Testis (tissue), 2 donors: ENCODE results near the gene TRPM2.

ENCODE experiments used
- POLR2A ChIP-seq: fragments of 450-650 bp; IDR thresholded peaks from one replicate; pipeline ENCODE4 v1.6.1; 2017; ENCODE audit warnings: antibody characterized with exemption, mild to moderate bottlenecking, moderate library complexity
- TF ChIP-seq, protein P1 (sequence below), 3 experiments: fragments of 450-650 bp in 2 of 3; fragments of 200-600 bp in 1 of 3; sonication (generic) in 1 of 3; IDR thresholded peaks; one replicate each; pipeline ENCODE4 v1.5.1; 2016 to 2019; ENCODE audit warnings: antibody characterized with exemption in 3 of 3, mild to moderate bottlenecking in 2 of 3, moderate library complexity in 1 of 3

DNA sequence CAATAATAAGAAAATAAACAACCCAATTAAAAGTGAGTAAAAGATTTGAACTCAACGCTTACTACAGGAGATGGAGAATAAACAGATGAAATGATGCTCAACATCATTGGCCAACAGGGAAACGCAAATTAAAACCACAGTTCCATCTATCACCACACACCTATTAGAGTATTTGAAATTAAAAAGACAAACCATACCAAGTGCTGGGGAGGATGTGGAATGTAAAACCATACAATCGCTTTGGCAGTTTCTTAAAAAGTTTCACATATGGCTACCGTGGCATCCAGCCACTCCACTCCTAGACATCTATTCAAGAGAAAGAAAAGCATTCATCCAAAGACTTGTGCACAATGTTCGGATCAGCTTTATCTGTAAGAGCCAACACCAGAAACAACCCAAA is 100.6 kb downstream of the TRPM2 start:
- TF ChIP-seq, protein P1, sequence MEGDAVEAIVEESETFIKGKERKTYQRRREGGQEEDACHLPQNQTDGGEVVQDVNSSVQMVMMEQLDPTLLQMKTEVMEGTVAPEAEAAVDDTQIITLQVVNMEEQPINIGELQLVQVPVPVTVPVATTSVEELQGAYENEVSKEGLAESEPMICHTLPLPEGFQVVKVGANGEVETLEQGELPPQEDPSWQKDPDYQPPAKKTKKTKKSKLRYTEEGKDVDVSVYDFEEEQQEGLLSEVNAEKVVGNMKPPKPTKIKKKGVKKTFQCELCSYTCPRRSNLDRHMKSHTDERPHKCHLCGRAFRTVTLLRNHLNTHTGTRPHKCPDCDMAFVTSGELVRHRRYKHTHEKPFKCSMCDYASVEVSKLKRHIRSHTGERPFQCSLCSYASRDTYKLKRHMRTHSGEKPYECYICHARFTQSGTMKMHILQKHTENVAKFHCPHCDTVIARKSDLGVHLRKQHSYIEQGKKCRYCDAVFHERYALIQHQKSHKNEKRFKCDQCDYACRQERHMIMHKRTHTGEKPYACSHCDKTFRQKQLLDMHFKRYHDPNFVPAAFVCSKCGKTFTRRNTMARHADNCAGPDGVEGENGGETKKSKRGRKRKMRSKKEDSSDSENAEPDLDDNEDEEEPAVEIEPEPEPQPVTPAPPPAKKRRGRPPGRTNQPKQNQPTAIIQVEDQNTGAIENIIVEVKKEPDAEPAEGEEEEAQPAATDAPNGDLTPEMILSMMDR (IDR thresholded peaks at IDR 0.05) = no peak
- TF ChIP-seq POLR2A = no peak
